ENCODE measurements around the gene ACTRT2.
A peak's percentile ranks its signal among the peaks of the same experiment; 100 is the strongest.

ACTRT2 gene

DNA sequence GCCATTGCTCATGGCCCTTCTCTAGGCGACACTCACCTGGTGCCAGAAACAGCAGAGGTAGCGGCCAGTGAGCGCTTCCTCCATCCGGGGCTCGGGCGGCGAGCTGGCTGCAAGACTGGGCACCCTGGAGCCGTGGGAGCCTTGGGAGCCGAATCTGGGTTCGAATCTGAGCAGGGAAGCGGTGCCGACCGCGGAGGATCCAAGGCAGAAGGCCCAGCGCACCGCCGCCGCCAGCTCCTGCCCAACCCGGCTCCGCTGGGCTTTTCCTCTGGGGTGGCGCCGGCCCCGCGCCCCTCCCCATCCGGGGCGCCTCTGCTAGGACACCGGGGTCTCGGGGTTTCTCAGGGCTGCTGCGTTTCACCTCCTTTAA, 46.0 kb downstream of the ACTRT2 start:
- no peak for DNase-seq

- no peak for DNase-seq
Measured at GRCh38 chr1:3067671-3068563, 46.6 kb downstream of the ACTRT2 start.

GRCh38 chr1:3068564-3069431, 47.5 kb downstream of the ACTRT2 start, which contains the start of gene PRDM16:
TSS of gene PRDM16 (plus strand) at chr1:3069203. CDS start at chr1:3069260, 57 bp downstream.
- peak in 4 of 56 donors; percentile 21 to 43 (median 31) for DNase-seq

GRCh38 chr1:3069491-3070308, 48.4 kb downstream of the ACTRT2 start:
- DNase-seq = peak in 13 of 56 donors; percentile 12 to 66 (median 41)

GRCh38 chr1:3070309-3070643, 49.0 kb downstream of the ACTRT2 start:
- DNase-seq = no peak

- DNase-seq = no peak
Measured at GRCh38 chr1:3070644-3071564, 49.6 kb downstream of the ACTRT2 start.

- DNase-seq = no peak
Measured at GRCh38 chr1:3071565-3072390, 50.5 kb downstream of the ACTRT2 start.

Measured in nucleus accumbens (tissue), 56 donors.